RWPE1 (cell line): ENCODE results near the gene GRAMD1A.

Source experiments
- CTCF ChIA-PET: fragments of 350-600 bp; sonication (Branson Sonifier 250); formaldehyde crosslinking; extraction: SDS; loops from one replicate; lab custom pipeline; 2021; lab: Yijun Ruan, JAX
- POLR2A ChIA-PET: fragments of 400-600 bp; formaldehyde crosslinking; extraction: SDS; loops from one replicate; lab custom pipeline; 2020; ENCODE audit warnings: antibody characterized with exemption; ENCODE audit not compliant: low non-redundant PET; lab: Yijun Ruan, JAX
- DNase-seq: peaks from one replicate; pipeline ENCODE4 v3.0.0; 2012; ENCODE audit warnings: low spot score
- H3K27ac ChIP-seq: fragments of 450-650 bp; 2 replicates; pipeline ENCODE4 v1.5.1; 2017
- TF ChIP-seq, protein P1 (sequence below): fragments of 450-650 bp; conservative IDR thresholded peaks from 2 replicates; pipeline ENCODE4 v1.5.1; 2017; ENCODE audit warnings: low read depth, mild to moderate bottlenecking

The GRAMD1A gene

DNA sequence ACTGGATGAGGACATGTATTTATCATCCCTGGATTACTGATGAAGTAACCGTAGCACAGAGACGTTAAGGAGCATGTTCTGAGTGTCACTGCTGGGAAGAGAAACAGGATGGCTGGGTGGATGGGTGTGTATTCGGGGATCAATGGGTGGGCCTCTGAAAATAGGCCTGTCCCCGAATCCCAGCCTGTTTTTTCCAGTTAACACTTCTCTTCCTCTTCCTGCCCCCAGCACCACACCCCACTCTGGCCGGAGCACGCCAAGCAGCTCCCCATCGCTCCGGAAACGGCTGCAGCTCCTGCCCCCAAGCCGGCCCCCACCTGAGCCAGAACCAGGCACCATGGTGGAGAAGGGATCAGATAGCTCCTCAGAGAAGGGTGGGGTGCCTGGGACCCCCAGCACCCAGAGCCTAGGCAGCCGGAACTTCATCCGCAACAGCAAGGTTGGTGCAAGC lies 8.8 kb downstream of the GRAMD1A start:
- ChIA-PET POLR2A (interaction anchor here (0.5 kb wide), 1 partner anchor 8 kb away, joined by 3 read pairs; no protein-coding TSS in a partner anchor), CTCF (interaction anchor here (0.6 kb wide), 1 partner anchor 103 kb away, joined by 5 read pairs; no protein-coding TSS in a partner anchor)
- TF ChIP-seq, protein P1, sequence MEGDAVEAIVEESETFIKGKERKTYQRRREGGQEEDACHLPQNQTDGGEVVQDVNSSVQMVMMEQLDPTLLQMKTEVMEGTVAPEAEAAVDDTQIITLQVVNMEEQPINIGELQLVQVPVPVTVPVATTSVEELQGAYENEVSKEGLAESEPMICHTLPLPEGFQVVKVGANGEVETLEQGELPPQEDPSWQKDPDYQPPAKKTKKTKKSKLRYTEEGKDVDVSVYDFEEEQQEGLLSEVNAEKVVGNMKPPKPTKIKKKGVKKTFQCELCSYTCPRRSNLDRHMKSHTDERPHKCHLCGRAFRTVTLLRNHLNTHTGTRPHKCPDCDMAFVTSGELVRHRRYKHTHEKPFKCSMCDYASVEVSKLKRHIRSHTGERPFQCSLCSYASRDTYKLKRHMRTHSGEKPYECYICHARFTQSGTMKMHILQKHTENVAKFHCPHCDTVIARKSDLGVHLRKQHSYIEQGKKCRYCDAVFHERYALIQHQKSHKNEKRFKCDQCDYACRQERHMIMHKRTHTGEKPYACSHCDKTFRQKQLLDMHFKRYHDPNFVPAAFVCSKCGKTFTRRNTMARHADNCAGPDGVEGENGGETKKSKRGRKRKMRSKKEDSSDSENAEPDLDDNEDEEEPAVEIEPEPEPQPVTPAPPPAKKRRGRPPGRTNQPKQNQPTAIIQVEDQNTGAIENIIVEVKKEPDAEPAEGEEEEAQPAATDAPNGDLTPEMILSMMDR = no peak
- H3K27ac ChIP-seq = peak overlapping the region; percentile 17; the same call in 1 of the 2 replicates
- no peak for DNase-seq

DNA sequence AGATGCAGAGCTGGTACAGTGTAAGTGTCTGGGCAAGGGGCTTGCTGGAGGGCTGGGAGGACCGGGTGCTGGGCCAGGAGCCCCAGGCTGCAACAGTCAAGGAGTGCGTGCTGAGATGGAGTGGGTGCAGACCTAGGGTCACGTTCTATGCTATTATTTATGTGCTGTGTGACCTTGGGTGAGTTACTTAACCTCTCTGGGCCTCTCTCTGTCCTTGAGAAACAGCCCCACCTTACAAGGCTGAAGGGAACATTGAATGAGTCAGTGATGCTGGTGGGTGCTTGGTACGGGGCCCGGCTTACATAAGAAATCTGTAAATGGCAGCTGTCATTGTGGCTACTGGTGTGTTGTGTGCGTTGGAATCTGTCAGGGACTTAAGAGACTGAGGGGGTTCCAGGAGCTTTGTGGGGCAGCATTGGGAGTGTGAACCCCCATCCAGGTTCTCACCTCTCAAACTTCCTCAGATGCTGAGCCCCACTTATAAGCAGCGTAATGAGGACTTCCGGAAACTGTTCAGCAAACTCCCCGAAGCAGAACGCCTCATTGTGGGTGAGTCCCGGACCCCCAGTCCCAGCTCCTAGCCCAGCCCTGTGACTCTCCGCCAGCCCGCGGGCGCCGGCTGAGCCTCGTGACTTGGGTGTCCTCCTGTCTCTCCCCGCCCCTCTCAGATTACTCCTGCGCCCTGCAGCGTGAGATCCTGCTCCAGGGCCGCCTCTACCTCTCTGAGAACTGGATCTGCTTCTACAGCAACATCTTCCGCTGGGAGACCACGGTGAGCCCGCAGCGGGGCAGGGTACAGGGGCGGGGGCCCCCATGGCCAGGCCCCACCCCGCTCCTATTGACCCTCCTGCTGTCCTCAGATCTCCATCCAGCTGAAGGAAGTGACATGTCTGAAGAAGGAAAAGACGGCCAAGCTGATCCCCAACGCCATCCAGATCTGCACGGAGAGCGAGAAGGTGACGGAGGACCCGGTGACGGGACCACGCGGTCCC lies 9.6 kb downstream of the GRAMD1A start:
- H3K27ac ChIP-seq = peak overlapping the region; percentile 17
- no peak for DNase-seq
- POLR2A ChIA-PET = no interaction called here
- CTCF ChIA-PET = no interaction called here
- TF ChIP-seq, protein P1 = no peak

DNA sequence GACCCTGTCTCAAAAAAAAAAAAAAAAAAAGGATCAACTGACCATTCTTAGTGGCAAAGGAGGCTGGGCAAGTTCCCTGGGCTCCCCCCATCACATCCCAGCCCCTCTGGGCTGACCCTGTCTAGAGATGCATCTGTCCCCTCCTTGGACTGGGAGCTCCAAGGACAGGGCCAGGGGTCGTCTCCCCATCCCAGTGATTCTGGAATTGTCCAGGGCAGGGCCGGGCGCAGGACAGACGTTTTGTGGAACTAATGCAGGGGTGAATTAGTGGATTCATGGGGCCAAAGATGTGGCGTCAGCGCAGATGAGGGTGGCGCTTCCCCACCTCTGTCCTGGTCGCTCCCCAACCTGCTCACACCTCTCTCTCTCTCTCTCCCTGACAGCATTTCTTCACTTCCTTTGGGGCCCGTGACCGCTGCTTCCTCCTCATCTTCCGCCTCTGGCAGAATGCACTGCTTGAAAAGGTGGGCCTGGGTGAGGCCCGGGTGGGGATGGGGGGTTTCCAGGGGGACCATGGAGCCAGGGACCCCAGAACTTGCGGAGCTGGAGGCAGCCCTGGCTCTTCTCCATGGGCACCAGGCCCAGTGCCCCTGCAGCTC lies 11.1 kb downstream of the GRAMD1A start:
- peak overlapping the region; percentile 8; the same call in 1 of the 2 replicates for H3K27ac ChIP-seq
- ChIA-PET POLR2A (no interaction called here), CTCF (no interaction called here)
- DNase-seq = no peak
- TF ChIP-seq, protein P1 = no peak

DNA sequence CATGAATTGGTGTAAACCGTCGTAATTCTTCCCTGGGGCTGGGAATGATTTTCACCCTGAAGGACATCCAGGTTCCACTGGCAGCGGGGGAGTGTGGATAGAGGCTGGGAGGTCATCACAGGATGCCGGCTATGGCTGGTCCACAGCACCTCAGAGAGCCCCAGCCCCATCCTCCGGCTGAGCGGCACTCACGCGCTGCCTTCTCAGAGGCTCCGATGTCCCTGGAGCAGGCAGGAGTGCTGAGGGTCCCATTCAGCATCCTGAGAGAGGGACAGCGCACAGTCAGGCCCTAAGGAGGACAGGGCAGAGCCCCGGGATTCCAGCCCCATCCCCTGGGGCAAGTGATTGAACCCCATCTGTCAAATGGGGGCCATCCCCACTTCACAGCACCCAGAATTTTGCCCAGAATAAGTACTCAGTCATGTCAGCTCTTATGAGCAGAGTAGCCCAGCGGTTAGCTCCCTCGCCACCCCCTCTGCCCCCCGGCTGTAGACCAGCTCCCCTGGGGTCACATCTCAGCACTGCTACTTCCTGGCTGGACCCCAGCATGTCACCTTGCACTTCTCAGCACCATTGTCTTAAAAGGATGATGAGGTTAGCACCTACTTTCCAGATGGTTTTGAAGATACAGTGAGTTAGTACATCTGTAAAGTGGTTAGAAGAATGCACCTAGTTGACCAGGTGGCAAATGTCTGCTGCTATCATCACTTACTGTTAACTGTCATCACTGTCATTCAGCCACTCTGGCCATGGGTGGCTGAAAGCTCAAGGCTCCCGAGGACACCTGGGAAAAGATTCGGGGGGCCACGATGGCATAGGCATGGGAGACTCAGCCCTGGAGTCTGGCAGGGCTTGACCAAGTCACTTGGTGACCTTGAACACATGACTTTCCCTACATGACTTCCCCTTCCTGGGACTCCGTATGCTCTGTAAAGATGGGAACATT lies 11.9 kb downstream of the GRAMD1A start:
- H3K27ac ChIP-seq = peak overlapping the region; percentile 8
- ChIA-PET POLR2A (no interaction called here), CTCF (interaction anchor here (0.6 to 1.3 kb wide), 2 partner anchors 40 to 104 kb away, joined by 3 to 4 read pairs; no protein-coding TSS in a partner anchor)
- DNase-seq = no peak
- TF ChIP-seq, protein P1 = no peak

DNA sequence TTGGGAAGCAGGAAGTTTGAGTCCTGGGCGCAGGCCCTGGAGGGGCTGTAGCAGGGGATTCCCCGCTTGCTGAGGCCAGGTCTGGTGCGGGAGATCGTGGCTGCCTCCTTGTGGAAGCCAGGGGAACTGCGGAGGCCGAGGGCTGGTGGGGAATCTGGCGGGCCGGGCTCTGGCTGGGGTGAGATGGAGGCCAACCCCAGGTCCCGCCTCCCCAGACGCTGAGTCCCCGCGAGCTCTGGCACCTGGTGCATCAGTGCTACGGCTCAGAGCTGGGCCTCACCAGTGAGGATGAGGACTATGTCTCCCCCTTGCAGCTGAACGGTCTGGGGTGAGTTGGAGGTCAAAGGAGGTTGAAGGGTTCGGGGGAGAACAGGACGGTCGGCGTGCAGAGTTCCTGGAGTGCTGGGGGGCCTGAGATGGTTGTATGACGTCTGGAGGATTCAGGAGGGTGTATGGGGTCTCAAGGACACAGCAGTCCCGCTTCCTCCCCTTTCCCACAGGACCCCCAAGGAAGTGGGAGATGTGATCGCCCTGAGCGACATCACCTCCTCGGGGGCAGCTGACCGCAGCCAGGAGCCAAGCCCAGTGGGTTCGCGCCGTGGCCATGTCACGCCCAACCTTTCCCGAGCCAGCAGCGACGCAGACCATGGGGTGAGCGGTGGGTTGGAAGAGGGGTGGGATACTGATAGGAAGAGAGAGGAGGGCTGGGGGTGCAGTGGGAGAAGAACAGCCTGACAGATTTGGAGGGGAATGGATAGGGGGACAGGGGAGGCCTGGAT lies 13.1 kb downstream of the GRAMD1A start:
- DNase-seq = no peak
- POLR2A ChIA-PET = no interaction called here
- H3K27ac ChIP-seq = peak overlapping the region; percentile 18
- TF ChIP-seq, protein P1 = peak; percentile 66; the same call in 1 of the 2 replicates
- CTCF ChIA-PET = no interaction called here
